ENCODE results near the gene PCED1B.

Gene PCED1B

DNA sequence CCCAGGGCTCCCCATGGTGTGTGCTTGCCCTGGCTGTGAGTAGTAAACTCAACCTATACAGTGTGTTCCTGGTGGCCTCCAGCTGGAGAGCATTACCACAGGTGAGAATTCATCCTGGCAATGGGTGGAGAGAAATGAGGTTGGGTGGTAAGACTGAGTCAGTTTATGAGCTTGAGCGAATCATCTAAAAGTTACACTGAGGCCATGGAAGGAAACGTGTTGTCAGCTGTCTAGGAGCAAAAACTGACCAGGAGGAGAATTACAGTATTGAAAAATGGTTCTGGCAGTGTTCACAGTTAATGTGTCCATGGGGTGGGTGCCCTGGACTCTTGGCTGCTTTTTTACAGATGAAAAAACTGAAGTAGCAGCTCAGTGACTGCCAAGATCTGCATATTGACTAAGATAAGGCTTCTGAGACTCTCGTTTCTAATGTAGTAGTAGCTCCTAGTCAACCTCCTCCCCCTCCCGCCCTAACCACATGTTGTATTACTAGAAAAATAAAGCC is 202.3 kb downstream of the PCED1B start:
- no peak for DNase-seq

DNA sequence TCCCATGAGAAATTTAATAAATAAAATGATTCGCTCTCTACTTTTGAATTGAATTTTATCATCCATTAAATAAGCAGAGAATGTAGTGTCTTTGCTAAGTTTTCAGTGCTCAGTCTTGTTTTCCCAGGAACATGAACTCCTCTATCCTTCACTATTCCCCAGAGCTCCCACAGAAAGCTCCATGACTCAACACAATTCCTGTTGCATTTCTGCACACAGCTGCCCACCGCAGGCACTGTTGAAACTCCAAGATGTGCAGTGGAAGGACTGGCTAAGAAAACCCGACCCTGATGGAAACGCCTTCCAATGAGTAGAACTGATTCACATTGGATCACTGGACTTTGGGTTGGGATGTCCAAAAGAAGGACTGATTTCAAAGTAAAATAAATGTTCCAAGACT is 202.8 kb downstream of the PCED1B start:
- DNase-seq, result no peak
